ENCODE data around the gene SSC5D. TPM values are rescaled to one million over a fixed set of nuclear protein-coding genes. Genes with fewer than 3 reads are reported as not detected.

Gene SSC5D
- total and polyA plus RNA-seq, 4 donors, result 0.08 to 1.0 (median 0.51) TPM

GRCh38 chr19:55552206-55552605 lies 64.0 kb downstream of the SSC5D start (continued):
- TF ChIP-seq RXRA (IDR thresholded peaks at IDR 0.05) (no peak), TAF1 (conservative IDR thresholded peaks at IDR 0.05) (no peak), JUND (IDR thresholded peaks at IDR 0.05) (no peak), NR2F2 (IDR thresholded peaks at IDR 0.05) (no peak), HNF4G (IDR thresholded peaks at IDR 0.05) (no peak), CTCF (IDR thresholded peaks at IDR 0.05; ENCODE audit: low read depth, low read length, missing input control) (no peak), FOXA1 (IDR thresholded peaks at IDR 0.05) (no peak)

- Histone ChIP-seq H3K4me3 (ENCODE audit: low read depth in 1 of 3, low read length in 3 of 3) (no peak overlapping the region), H3K4me1 (ENCODE audit: control insufficient read depth in 4 of 4, insufficient read depth in 4 of 4, low read length in 3 of 4) (no peaks in the 10 kb centered on the region), H3K9me3 (ENCODE audit: control insufficient read depth in 4 of 4, low read length in 3 of 4) (no peaks in the 10 kb centered on the region), H3K9ac (ENCODE audit: low read depth in 1 of 2, low read length in 2 of 2) (no peak overlapping the region), H3K27me3 (ENCODE audit: control insufficient read depth in 4 of 4, insufficient read depth in 4 of 4, low read length in 3 of 4) (peaks cover 0 to 5% (median 2%) of the 10 kb centered on the region in 4 donors), H3K27ac (ENCODE audit: low read depth in 1 of 2, low read length in 2 of 2) (no peak overlapping the region), H3K36me3 (ENCODE audit: control insufficient read depth in 4 of 4, insufficient read depth in 3 of 4, low read depth in 1 of 4, low read length in 3 of 4) (no peaks in the 10 kb centered on the region)
- DNase-seq (ENCODE audit: low spot score), result no peak
- TF ChIP-seq ZBTB33 (IDR thresholded peaks at IDR 0.05), result no peak
- no peak for TF ChIP-seq NR2F2 (IDR thresholded peaks at IDR 0.05)
- no peak for TF ChIP-seq JUND (IDR thresholded peaks at IDR 0.05)
- no peak for TF ChIP-seq YY1 (IDR thresholded peaks at IDR 0.05)
- no peak for TF ChIP-seq FOXA1 (IDR thresholded peaks at IDR 0.05)
- no peak for TF ChIP-seq RXRA (IDR thresholded peaks at IDR 0.05)
- TF ChIP-seq RAD21 (IDR thresholded peaks at IDR 0.05), result no peak
- TF ChIP-seq TAF1 (conservative IDR thresholded peaks at IDR 0.05), result no peak
- TF ChIP-seq REST (IDR thresholded peaks at IDR 0.05), result no peak
- TF ChIP-seq GABPA (IDR thresholded peaks at IDR 0.05 in 1 of 2, conservative IDR thresholded peaks at IDR 0.05 in 1 of 2), result no peak
- TF ChIP-seq ATF3 (IDR thresholded peaks at IDR 0.05), result no peak
- TF ChIP-seq CTCF (IDR thresholded peaks at IDR 0.05; ENCODE audit: low read depth, low read length, missing input control), result no peak
- no peak for TF ChIP-seq MAX (IDR thresholded peaks at IDR 0.05)
- TF ChIP-seq SP1 (IDR thresholded peaks at IDR 0.05), result no peak
- TF ChIP-seq HNF4A (conservative IDR thresholded peaks at IDR 0.05), result no peak
- 59% methylated on average over 13 of the region's 13 CpGs for WGBS
Observed at GRCh38 chr19:55552620-55553019, 64.4 kb downstream of the SSC5D start.

Measured in liver (tissue), 9 donors.